Prostate gland (tissue), 2 donors: Measurements from ENCODE around the gene KMT2A. TPM values are rescaled to one million over a fixed set of nuclear protein-coding genes. Genes with fewer than 3 reads are reported as not detected.

ENCODE experiments used
- DNase-seq: peaks from one replicate; pipeline ENCODE4 v3.0.0-alpha.2; 2019; ENCODE audit warnings: low spot score
- H3K27ac ChIP-seq, 2 donors: fragments of 200-600 bp; sonication (generic); 2 replicates each; pipeline ENCODE4 v1.5.1; 2017 to 2019
- H3K27me3 ChIP-seq: fragments of 200-600 bp; sonication (generic); replicated peaks from 2 replicates; pipeline ENCODE4 v1.5.1; 2019; ENCODE audit not compliant: insufficient read depth
- H3K36me3 ChIP-seq, 2 donors: fragments of 200-600 bp; sonication (generic); 1 replicate in 1 of 2; 2 replicates in 1 of 2; pipeline versions ENCODE4 v1.5.1 to v1.8.1; 2017 to 2019
- H3K4me1 ChIP-seq: fragments of 200-600 bp; sonication (generic); replicated peaks from 2 replicates; pipeline ENCODE4 v1.5.1; 2019
- H3K4me3 ChIP-seq, 2 donors: fragments of 200-600 bp; sonication (generic); 2 replicates each; pipeline ENCODE4 v1.5.1; 2017 to 2019
- H3K9me3 ChIP-seq: fragments of 200-600 bp; sonication (generic); 2 replicates; pipeline ENCODE4 v1.5.1; 2017
- POLR2A ChIP-seq: fragments of 450-650 bp; IDR thresholded peaks from one replicate; pipeline ENCODE4 v1.6.1; 2016; ENCODE audit warnings: antibody characterized with exemption, mild to moderate bottlenecking
- POLR2AphosphoS5 ChIP-seq: sonication (generic); formaldehyde crosslinking; IDR thresholded peaks from one replicate; pipeline ENCODE4 v1.6.1; 2017; ENCODE audit warnings: antibody characterized with exemption
- WGBS: methylation state at CpG from one replicate; pipeline ENCODE4 v1.1.5; 2018; 5-methylcytosine and 5-hydroxymethylcytosine counted together
- intact Hi-C: fragments of 100-400 bp; cut with DNase I; formaldehyde crosslinking; loops from one replicate; pipeline ENCODE4 v1.14.2; 2022
- total RNA-seq, 2 donors: library from RNA; depleted of rRNA; stranded (reverse); fragments of >200 nt; gene quantifications; one replicate each; pipeline ENCODE4 v1.1.0, GENCODE V29; 2016
- TF ChIP-seq, protein P1 (sequence below), 4 experiments: fragments of 200-600 bp in 2 of 4; fragments of 450-650 bp in 2 of 4; sonication (generic) in 2 of 4; IDR thresholded peaks; 1 replicate in 3 of 4; 2 replicates in 1 of 4; pipeline ENCODE4 v1.5.1; 2016 to 2019; ENCODE audit warnings: antibody characterized with exemption in 4 of 4, mild to moderate bottlenecking in 2 of 4, moderate library complexity in 2 of 4

Gene KMT2A
- total RNA-seq, 2 donors from 2014 or later, result 82.6 to 89.0 TPM

DNA sequence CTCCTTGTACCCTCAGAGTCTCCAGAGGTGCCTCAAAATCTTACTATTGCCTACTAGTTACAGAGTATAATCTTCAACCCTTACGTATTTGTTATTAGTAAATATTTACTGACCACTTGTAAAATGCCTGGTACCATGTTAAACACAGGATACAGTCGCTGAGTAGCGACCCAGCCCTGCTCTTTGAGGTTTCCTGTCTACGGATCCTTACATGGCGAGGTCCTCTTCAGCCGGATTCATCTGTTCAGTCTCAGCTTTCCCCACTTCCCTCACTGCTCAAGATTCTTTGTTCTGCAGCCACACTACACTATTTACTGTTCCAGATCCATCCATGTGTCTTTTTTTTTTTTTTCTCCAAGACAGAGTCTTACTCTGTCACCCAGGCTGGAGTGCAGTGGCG is 77.8 kb downstream of the KMT2A start:
- intact Hi-C loops, result no loop called here
- no peak overlapping the region for H3K4me3 ChIP-seq
- no peak overlapping the region for H3K27ac ChIP-seq
- no peaks in the 10 kb centered on the region for H3K27me3 ChIP-seq
- DNase-seq, result no peak
- whole genome bisulfite sequencing, result 58% methylated on average over 7 of the region's 7 CpGs
- TF ChIP-seq POLR2AphosphoS5, result no peak
- TF ChIP-seq, protein P1, sequence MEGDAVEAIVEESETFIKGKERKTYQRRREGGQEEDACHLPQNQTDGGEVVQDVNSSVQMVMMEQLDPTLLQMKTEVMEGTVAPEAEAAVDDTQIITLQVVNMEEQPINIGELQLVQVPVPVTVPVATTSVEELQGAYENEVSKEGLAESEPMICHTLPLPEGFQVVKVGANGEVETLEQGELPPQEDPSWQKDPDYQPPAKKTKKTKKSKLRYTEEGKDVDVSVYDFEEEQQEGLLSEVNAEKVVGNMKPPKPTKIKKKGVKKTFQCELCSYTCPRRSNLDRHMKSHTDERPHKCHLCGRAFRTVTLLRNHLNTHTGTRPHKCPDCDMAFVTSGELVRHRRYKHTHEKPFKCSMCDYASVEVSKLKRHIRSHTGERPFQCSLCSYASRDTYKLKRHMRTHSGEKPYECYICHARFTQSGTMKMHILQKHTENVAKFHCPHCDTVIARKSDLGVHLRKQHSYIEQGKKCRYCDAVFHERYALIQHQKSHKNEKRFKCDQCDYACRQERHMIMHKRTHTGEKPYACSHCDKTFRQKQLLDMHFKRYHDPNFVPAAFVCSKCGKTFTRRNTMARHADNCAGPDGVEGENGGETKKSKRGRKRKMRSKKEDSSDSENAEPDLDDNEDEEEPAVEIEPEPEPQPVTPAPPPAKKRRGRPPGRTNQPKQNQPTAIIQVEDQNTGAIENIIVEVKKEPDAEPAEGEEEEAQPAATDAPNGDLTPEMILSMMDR (IDR thresholded peaks at IDR 0.05), result no peak
- no peak for TF ChIP-seq POLR2A
- peaks cover 0 to 10% of the 10 kb centered on the region in 2 donors for H3K36me3 ChIP-seq
- no peaks in the 10 kb centered on the region for H3K9me3 ChIP-seq
- no peaks in the 10 kb centered on the region for H3K4me1 ChIP-seq

DNA sequence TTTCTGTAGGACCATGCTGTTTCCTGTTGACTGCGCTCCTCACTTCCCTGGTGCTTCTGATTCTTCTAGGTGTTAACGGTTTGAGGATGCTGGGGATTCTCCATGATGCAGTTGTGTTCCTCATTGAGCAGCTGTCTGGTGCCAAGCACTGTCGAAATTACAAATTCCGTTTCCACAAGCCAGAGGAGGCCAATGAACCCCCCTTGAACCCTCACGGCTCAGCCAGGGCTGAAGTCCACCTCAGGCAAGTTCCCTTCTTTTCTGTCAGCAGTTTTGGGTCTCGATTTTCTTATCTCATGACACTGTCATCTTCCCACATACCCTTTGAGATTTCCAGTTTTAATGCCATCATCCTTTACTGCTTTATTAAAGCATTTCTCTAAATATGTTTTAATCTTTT is 83.3 kb downstream of the KMT2A start:
- Histone ChIP-seq H3K27me3 (no peaks in the 10 kb centered on the region), H3K27ac (no peak overlapping the region), H3K9me3 (no peaks in the 10 kb centered on the region), H3K36me3 (peaks cover 6 to 13% of the 10 kb centered on the region in 2 donors), H3K4me1 (no peaks in the 10 kb centered on the region), H3K4me3 (no peak overlapping the region)
- 78% methylated on average over 6 of the region's 6 CpGs for WGBS
- TF ChIP-seq, protein P1 (IDR thresholded peaks at IDR 0.05), result no peak
- TF ChIP-seq POLR2A, result no peak
- TF ChIP-seq POLR2AphosphoS5, result no peak
- DNase-seq, result no peak
- intact Hi-C loops, result no loop called here

DNA sequence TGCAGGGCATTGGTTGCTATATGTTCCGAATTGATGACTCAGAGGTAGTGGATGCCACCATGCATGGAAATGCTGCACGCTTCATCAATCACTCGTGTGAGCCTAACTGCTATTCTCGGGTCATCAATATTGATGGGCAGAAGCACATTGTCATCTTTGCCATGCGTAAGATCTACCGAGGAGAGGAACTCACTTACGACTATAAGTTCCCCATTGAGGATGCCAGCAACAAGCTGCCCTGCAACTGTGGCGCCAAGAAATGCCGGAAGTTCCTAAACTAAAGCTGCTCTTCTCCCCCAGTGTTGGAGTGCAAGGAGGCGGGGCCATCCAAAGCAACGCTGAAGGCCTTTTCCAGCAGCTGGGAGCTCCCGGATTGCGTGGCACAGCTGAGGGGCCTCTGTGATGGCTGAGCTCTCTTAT is 85.6 kb downstream of the KMT2A start:
- Histone ChIP-seq H3K27me3 (no peaks in the 10 kb centered on the region), H3K9me3 (no peaks in the 10 kb centered on the region), H3K27ac (no peak overlapping the region), H3K4me3 (no peak overlapping the region), H3K36me3 (peaks cover 6 to 13% of the 10 kb centered on the region in 2 donors), H3K4me1 (no peaks in the 10 kb centered on the region)
- TF ChIP-seq POLR2AphosphoS5 (no peak), POLR2A (no peak)
- TF ChIP-seq, protein P1 (IDR thresholded peaks at IDR 0.05), result no peak
- WGBS, result 77% methylated on average over 13 of the region's 13 CpGs
- DNase-seq, result no peak
- intact Hi-C loops, result no loop called here

DNA sequence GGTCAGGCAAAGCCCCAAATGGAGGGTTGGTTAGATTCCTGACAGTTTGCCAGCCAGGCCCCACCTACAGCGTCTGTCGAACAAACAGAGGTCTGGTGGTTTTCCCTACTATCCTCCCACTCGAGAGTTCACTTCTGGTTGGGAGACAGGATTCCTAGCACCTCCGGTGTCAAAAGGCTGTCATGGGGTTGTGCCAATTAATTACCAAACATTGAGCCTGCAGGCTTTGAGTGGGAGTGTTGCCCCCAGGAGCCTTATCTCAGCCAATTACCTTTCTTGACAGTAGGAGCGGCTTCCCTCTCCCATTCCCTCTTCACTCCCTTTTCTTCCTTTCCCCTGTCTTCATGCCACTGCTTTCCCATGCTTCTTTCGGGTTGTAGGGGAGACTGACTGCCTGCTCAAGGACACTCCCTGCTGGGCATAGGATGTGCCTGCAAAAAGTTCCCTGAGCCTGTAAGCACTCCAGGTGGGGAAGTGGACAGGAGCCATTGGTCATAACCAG is 86.3 kb downstream of the KMT2A start:
- WGBS, result 34% methylated on average over 6 of the region's 6 CpGs
- Histone ChIP-seq H3K27me3 (no peaks in the 10 kb centered on the region), H3K27ac (no peak overlapping the region), H3K9me3 (no peaks in the 10 kb centered on the region), H3K36me3 (peaks cover 6 to 13% of the 10 kb centered on the region in 2 donors), H3K4me3 (no peak overlapping the region), H3K4me1 (no peaks in the 10 kb centered on the region)
- intact Hi-C loops, result no loop called here
- no peak for DNase-seq
- no peak for TF ChIP-seq POLR2AphosphoS5
- TF ChIP-seq, protein P1 (IDR thresholded peaks at IDR 0.05), result peak in 2 of 4 experiments; percentile 9 to 13
- no peak for TF ChIP-seq POLR2A

DNA sequence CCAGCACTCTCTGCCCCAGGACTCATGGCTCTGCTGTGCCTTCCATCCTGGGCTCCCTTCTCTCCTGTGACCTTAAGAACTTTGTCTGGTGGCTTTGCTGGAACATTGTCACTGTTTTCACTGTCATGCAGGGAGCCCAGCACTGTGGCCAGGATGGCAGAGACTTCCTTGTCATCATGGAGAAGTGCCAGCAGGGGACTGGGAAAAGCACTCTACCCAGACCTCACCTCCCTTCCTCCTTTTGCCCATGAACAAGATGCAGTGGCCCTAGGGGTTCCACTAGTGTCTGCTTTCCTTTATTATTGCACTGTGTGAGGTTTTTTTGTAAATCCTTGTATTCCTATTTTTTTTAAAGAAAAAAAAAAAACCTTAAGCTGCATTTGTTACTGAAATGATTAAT is 88.1 kb downstream of the KMT2A start:
- no peak overlapping the region for H3K27ac ChIP-seq
- no peaks in the 10 kb centered on the region for H3K27me3 ChIP-seq
- peaks cover 3% of the 10 kb centered on the region for H3K4me1 ChIP-seq
- intact Hi-C loops, result no loop called here
- H3K9me3 ChIP-seq, result no peaks in the 10 kb centered on the region
- no peak overlapping the region for H3K4me3 ChIP-seq
- DNase-seq, result no peak
- TF ChIP-seq POLR2A, result no peak
- no peak for TF ChIP-seq POLR2AphosphoS5
- TF ChIP-seq, protein P1 (IDR thresholded peaks at IDR 0.05), result no peak
- peaks cover 6 to 13% of the 10 kb centered on the region in 2 donors for H3K36me3 ChIP-seq
